DLD1 (cell line): Measurements from ENCODE around the gene IL10.

ENCODE experiments used
- in situ Hi-C: cut with HindIII; loops from 2 replicates; pipeline ENCODE4 v1.10.0; 2017; ENCODE audit warnings: low sequenced_read_pairs

The IL10 gene

DNA sequence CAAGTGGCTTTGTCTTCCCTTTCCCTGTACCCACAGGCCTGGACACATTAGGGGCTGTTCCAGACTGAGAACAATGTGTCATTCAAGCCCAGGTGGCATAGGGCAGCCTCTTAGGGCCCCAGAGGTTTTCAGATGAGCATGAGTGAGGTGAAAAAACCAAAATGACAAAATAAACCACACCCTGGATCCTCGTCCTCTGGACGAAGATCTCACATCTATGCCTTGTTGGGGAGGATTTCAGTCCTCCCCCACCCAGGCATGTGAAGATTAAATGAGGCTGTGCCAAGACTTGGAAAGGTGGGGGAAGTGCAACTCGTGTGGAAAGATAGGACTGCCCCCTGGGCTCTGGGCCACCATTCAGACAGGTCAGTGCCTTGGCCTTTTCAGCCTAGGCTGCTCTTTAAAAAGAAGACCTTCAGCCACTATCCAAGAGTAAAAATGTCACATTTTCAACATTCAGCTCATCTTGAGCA is 34.5 kb downstream of the IL10 start:
- in situ Hi-C loops = no loop called here

DNA sequence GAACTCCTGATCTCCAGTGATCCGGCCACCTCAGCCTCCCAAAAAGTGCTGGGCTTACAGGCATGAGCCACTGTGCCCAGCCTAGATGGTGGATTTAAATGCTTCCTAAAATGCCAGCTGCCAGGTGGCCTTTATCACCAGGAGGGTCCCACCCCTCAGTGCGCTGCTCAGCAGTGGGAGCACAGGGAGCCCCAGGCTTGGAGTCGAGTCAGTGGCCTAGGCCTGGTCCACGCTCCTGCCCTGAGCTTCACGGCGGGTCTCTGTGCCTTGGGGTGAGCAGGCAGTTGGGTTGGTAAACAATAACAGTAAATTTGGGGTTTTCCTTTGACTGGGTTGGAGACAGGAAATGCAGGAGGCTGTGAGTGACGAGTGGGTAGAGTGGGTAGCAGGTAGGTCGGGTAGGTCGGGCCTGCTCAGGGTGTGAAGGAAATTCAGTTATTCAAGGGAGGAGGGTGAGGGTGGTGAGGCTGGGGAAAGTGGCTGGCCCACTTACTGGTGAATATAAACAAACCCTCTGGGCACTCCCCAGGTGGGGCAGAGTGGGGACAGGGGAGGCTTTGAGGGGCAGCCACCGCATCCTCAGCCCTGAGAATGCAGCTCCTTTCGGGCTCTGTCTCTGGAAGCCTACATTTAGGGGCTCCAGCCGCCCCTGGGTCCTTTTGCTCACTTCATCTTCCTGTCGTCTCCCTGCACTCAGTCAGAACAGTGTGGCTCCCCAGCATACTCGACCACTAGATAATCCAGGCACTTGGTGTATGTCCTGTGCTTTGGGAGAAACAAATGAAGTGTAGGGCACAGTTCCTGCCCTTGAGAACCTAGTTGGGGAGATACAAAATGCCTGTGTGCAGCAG is 35.2 kb downstream of the IL10 start:
- in situ Hi-C loops = no loop called here

DNA sequence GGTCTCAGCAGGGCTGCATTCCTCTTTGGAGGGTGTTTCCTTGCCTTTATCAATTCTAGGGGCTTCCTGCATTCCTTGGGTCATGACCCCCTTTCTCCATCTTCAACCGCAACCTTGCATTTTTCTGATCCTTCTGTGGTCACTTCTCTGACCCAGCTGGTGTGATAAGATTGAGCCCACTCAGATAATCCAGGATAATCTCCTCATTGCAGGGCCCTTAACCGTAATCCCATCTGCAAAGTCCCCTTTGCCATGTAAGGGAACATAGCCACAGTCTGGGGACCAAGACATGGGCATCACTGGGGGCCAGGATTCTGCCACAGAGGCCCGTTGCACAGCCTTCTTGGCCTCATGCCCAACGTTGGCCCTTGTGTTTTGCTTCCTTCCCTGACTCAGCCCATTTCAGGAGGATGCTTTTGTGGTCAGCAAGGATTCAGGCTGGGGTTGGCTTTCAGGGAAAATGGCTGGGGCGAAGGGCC is 36.7 kb downstream of the IL10 start:
- in situ Hi-C loops = no loop called here

DNA sequence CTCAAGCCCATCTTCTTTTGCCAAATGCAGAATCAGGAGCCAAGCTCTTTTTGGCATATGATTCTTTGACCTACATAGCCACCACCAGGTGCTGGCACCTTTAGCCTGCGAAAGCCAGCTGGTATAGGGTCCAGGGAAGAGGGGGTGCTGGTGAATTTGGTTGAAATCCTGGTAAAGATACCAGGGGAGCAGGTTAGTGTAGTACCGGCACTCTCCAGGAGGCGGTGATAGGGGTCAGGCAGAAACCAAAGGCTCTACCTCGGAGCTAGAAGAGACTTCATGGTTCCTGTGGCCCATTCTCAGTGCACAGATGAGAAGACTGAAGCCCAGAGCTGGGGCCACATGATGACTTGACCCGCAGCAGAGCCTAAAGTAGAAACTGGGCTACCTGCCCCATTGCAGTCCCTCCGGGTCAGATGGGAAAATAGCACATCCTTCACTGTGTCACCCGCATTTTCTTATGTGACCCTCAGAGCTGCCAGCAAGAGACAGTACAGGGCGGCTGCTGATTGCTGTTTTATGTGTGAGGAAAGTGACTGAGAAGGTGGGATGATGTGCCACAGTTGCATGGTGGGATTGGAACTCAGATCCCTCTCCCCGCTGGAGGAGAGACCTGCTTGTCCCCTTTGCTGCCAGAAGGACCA is 37.7 kb downstream of the IL10 start:
- in situ Hi-C loops = no loop called here

DNA sequence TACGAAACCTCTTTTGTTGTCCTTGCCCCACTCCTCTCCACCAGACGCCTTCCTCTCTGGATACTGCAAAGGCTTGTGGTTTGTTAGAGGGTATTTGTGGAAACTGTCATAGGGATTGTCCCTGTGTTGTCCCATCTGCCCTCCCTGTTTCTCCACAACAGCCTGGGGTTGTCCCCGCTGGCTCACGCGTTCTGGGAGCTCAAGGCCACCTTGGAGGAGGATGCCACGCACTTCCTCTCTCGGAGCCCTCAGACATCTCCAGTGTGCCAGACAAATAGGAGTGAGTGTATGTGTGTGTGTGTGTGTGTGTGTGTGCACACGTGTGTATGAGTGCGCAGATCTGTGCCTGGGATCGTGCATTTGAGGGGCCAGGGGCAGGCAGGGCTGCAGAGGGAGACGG is 39.3 kb downstream of the IL10 start:
- in situ Hi-C loops = no loop called here

DNA sequence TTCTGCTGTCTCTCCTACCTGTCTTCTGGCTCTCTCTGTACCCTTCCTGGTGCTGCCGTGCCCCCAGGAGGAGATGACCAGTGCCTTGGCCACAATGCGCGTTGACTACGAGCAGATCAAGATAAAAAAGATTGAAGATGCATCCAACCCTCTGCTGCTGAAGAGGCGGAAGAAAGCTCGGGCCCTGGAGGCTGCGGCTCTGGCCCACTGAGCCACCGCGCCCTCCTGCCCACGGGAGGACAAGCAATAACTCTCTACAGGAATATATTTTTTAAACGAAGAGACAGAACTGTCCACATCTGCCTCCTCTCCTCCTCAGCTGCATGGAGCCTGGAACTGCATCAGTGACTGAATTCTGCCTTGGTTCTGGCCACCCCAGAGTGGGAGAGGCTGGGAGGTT is 39.8 kb downstream of the IL10 start:
- in situ Hi-C loops = no loop called here

DNA sequence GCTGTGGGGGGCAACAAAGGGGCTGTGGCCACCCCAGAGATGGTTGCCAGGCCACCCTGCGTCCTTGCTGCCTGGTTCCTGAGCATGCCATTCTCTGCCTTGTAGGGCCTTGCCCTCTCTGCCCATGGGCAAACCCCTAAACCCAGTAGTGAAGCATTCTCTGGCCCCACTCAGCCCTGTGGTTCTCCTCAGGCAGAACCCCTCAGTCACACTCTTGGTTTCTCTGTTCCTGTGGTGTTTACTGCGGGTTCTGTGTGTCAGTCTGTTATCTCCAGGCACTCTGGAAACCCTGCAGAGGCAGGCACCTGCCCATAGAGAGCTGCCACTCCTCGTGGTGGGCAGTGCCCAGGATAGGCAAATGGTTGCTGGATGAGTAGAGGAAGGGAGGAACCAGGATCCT is 42.8 kb downstream of the IL10 start:
- in situ Hi-C loops = no loop called here

DNA sequence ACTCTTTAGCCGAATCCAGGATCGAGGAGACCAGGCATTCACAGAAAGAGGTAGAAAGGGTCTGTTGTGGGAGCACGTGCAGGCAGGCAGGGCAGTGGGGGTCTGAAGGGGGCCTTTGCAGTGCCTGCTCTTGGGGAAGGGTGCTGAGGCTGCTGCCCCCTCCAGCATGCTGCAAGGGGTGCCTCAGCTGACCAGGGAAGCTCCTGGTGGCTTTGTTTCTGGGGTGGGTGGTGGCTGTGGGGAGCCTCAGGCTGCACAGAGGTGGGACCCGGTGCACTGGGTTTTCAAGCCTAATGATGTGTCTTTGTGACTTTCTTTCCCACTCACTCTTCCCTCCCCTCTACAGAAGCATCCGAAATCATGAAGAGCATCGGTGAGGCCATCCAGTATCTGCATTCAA is 43.2 kb downstream of the IL10 start:
- in situ Hi-C loops = no loop called here

DNA sequence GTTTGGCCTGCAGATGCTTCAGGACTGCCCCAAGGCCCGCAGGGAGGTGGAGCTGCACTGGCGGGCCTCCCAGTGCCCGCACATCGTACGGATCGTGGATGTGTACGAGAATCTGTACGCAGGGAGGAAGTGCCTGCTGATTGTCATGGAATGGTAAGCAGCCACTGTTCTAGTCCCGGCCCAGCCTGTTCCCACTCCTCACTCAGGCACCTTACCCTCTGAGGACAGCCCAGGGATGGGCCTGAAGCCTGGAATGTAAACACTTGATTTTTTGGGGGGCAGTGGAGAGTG is 43.7 kb downstream of the IL10 start:
- in situ Hi-C loops = no loop called here

DNA sequence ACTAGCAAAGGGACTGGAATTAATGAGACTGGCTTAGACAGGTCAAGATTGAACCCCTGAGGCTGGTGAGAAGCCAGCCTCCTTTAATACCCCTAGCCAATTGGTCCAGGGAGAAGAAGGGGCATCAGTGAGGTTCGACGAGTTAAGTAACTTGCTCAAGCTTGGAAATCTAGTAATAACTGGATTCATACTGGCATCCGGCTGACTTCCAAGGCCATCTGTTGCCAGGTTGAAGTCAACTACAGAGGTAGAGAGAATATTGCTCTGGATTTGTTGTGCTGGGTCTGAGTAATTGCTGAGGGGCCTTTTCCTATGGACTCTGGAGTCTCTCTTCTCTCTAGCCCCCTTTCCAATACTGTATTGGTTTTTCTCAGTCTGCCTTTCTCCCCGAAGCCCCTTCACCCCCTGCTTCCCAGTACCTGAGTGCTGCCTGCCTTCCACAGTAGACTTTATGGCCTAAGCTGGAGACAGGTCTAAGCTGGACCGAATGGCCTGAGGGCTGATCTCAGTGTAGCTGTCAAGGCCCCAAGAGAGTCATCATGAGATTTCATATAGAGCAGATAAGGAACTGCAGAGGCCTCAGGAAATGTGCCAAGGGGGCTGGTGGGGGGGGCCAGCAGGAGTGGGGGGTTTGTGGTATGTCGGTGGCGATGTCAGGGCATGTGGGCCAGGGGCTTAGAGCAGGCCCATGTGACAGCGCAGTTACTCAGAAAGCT is 44.2 kb downstream of the IL10 start:
- in situ Hi-C loops = no loop called here

DNA sequence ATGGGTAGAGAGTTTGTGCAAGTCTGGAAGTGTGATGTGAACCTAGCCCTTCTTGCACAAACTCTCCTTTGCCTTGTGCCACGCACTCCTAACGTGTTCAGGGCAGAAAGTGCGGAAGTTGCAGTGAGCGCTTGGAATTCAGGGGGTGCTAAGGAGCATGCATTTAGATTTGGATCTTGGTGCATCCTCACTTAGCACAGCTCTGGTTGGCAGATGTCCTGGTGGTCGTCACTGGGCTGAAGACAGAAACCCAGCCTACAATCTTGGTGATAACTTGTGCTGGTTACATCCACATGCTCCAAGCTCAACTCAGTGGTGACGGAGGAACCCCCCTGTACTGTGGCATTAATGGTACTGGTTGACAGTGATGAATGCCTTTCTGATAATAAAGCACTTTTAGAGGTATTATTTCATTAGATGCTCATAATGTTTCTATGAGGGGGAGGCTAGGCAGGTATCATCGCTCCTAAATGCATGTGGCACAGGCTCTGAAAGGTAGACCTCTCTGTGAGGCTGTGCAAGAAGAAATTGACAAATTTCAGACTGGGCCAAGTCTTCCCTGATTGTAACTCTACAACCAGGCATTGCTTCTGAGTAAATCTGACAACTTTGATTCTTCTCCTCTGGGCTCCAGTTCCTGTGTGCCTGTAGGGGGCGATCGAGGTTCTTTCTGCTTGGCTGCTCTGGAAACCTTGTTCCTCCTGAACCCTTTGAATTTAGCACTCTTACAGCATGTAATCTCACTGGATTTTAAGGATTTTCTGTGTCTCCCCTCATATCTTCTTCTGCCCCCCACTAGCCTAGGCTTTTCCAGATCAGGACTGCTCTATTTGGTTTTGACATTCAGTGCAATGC is 47.0 kb downstream of the IL10 start:
- in situ Hi-C loops = no loop called here

DNA sequence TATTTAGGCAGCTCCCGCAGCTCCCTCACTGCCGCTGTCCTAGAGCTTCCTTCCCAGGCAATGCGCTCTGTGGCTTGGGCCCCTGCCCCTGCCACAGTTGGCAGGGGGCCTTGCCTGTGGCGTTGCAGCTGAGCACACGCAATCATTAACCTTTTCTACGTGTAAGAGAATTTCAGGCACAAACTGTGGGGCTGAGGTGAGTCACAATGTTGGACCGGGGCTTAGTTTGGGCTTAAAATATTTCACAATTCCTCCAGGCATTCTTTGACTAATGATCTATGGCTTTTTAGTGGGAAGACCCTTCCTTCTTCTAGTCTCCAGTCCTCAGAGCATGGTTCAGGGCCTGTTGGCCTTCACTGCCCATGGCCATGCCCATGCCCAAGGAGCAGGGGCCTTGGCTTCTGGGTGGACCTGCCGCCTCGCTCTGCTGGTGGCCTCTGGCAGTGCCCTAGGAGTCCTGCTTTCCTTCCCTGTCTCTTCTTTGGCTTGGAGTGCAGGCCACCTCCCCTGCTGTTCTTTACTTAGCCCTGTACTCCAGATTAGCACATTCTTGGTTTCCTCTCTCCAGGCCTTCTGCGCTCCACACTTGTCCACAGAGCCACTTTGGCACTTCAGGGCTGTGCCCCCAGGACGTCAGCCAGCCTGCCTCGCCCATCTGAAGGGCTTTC is 48.4 kb downstream of the IL10 start:
- in situ Hi-C loops = no loop called here

DNA sequence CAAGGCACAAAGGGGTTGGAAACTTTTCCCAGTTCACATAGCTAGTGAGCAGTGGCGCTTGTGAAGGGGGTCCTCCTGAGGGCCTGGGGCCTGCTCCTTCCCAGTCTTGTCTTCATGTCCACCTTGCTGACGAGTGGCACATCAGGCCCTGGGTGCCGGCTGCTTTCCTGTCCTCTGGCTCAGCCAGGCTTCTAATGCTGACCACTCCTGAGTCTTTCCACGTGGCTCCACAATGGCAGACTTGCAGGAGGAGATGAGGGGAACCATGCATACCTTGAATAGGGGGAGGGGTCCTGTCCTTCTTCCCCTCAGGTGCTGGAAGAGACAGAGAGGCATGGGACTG is 48.9 kb downstream of the IL10 start:
- in situ Hi-C loops = no loop called here

DNA sequence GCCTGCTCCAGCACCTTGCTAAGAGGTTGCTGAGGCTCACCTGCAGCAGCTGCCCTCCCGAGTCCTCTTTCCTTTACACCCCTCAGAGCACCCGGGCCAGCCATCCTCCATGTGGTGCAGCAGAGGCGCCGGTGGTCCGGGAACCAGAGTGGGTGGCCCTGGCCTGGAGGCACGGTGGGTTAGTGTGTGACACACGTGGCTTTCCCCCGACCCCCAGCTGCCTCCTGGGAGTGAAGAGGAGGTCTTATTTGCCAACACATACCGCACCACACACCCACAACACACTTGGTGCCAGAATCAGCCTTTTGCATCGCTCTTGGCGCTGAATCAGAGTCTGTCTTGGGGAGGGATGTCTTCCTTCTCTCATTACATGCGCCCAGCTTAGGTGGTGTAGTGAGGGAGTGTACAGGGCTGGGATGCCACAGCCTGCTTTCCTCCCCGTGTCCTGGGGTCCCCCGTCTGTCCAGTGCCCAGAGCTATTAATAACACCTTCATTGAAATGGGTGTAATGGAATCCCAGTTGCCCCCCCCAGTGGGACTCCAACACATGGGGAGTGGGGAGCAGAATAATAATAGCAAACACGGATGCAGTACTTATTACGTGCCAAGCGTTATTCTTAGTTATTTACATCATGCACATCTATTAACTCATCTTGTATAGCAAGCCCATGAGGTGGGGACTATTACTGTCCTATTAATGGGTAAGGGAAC is 49.4 kb downstream of the IL10 start:
- in situ Hi-C loops = no loop called here

DNA sequence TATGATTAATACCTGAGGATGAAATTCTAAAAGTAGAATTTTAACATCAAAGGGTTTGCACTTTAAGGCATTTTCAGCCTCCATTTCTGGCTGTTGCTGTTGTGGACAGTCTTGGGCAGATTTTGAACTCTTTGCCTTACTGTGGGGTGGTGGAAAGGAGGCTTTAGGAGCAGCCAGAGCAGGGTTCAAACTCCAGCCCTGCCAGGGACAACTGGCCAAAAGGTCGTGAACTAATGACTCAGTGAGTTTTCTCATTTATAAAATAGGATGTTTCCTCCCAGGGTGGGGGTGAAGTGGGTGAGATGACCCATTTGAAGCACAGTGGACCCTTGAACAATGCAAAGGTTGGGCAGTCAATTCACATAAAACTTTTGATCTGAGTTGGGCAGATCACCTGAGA is 50.8 kb downstream of the IL10 start:
- in situ Hi-C loops = no loop called here

DNA sequence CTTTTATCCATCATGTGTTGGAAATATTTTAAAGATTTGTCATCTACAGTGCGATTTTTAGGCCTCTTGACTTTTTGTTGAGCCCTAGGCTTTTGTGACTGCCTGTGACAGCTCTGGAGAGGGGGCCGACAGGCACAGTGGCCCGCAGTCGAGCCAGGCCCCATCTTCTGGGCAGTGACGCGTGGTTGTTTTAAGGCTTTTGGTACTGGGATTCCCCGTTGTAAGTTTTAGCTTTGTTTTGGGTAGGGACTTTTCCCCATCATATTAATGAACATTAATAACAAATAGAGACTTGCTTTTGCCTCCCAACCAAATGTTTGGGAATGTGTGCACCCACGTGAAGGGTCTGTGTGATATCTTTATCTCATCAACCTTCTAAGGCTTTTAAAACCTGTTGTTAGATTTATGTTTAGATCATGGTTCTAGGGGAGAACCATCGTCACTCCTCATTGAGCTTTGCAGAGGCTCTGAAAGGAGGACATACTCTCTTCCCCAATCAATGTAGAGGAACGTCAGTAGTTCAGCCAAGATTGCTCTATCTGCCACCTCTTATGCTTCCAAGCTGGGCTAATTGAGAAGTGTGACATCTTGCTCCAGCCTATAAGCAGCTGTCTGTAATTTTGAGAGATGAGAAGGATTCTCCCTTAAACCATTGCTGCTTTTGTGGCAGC is 53.0 kb downstream of the IL10 start:
- in situ Hi-C loops = no loop called here

DNA sequence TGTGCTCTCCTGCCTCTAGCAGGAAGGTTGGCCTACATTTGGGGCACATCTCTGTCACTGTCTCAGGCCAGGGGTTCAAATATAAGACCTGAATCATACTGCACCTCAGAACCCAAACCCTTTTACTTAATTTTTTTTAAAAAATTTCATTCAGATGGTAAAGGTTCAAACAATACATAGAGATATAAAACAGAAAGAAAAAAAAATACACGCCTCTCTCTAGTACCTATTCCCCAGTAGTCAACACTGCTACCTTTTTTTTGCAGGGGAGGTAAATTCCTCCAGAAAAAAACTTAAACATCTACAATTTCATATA is 54.7 kb downstream of the IL10 start:
- in situ Hi-C loops = no loop called here
